Activated T-cell treated with anti-CD3 and anti-CD28 coated beads, Interleukin-2, amount 50 U/mL, for 48 hours (primary cell): Measurements from ENCODE around the gene GATA3.
A peak's percentile ranks its signal among the peaks of the same experiment; 100 is the strongest.
"Not testable (repeated sequence)": the region's sequence is repeated elsewhere in the genome, so short reads cannot be mapped to it uniquely, and the experiment has no call there.

ENCODE experiments used
- DNase-seq, 2 experiments: peaks; one replicate each; pipeline ENCODE4 v3.0.0-alpha.2; 2020

Gene GATA3

GRCh38 chr10:8054494-8055407 is at the start of gene GATA3:
TSS of gene GATA3 (plus strand) at chr10:8054688. CDS start at chr10:8055656, 968 bp downstream.
- peak; percentile 89 for DNase-seq

- DNase-seq: no peak
Measured at GRCh38 chr10:8006274-8006999, 48.1 kb upstream of the GATA3 start.

- no peak for DNase-seq
Measured at GRCh38 chr10:8009031-8009430, 45.5 kb upstream of the GATA3 start.

GRCh38 chr10:8013006-8013405 is 41.5 kb upstream of the GATA3 start:
- DNase-seq: no peak

GRCh38 chr10:8013619-8014018 is 40.9 kb upstream of the GATA3 start:
- no peak for DNase-seq

GRCh38 chr10:8014649-8015048 is 39.8 kb upstream of the GATA3 start:
- no peak for DNase-seq

GRCh38 chr10:8017277-8017676 is 37.2 kb upstream of the GATA3 start:
- DNase-seq: no peak

GRCh38 chr10:8023321-8023720 is 31.2 kb upstream of the GATA3 start:
- no peak for DNase-seq

GRCh38 chr10:8023851-8024250 is 30.6 kb upstream of the GATA3 start:
- no peak for DNase-seq

- no peak for DNase-seq
Measured at GRCh38 chr10:8026349-8027259, 27.9 kb upstream of the GATA3 start.

- not testable (repeated sequence) for DNase-seq
Measured at GRCh38 chr10:8031211-8031610, 23.3 kb upstream of the GATA3 start.

GRCh38 chr10:8032558-8032957 is 21.9 kb upstream of the GATA3 start:
- DNase-seq: no peak

GRCh38 chr10:8033812-8034465 is 20.5 kb upstream of the GATA3 start:
- peak in 1 of 2 experiments; percentile 27 for DNase-seq

- DNase-seq: peak; percentile 39 to 40
Measured at GRCh38 chr10:8034466-8035005, 20.0 kb upstream of the GATA3 start.

GRCh38 chr10:8035006-8035640 is 19.4 kb upstream of the GATA3 start:
- peak; percentile 41 for DNase-seq

- DNase-seq: peak; percentile 27 to 32
Measured at GRCh38 chr10:8035641-8036470, 18.6 kb upstream of the GATA3 start.

GRCh38 chr10:8036506-8037198 is 17.8 kb upstream of the GATA3 start:
- peak in 1 of 2 experiments; percentile 26 for DNase-seq

- DNase-seq: peak; percentile 35 to 42
Measured at GRCh38 chr10:8037199-8037801, 17.2 kb upstream of the GATA3 start.
